Body of pancreas (tissue), 4 donors: ENCODE measurements around the gene EIF2S3.

ENCODE experiments used
- CTCF ChIP-seq, 7 experiments: fragments of 450-650 bp in 4 of 7; fragments of 200-600 bp in 3 of 7; sonication (generic) in 3 of 7; IDR thresholded peaks; one replicate each; pipeline ENCODE4 v1.5.1; 2016 to 2019; ENCODE audit warnings: antibody characterized with exemption in 7 of 7
- POLR2A ChIP-seq, 3 donors: fragments of 450-650 bp; IDR thresholded peaks; one replicate each; pipeline ENCODE4 v1.6.1; 2016; ENCODE audit warnings: antibody characterized with exemption in 3 of 3, mild to moderate bottlenecking in 2 of 3

- TF ChIP-seq CTCF (IDR thresholded peaks at IDR 0.05) (no peak), POLR2A (IDR thresholded peaks at IDR 0.05) (no peak)
These were observed 40.3 kb upstream of the EIF2S3 start for GRCh38 chrX:24014388-24015018.
